MV-4-11 (cell line): Measurements from ENCODE around the gene PTCD1.
A peak's percentile ranks its signal among the peaks of the same experiment; 100 is the strongest.

Experiments used
- DNase-seq: peaks from one replicate; lab custom pipeline; 2025; lab: John Stamatoyannopoulos, UW

The PTCD1 gene

GRCh38 chr7:99407872-99408378 lies 30.7 kb downstream of the PTCD1 start:
- no peak for DNase-seq

- DNase-seq = no peak
Observed at GRCh38 chr7:99406557-99406956, 32.0 kb downstream of the PTCD1 start.

GRCh38 chr7:99404977-99405320 lies 33.6 kb downstream of the PTCD1 start:
- DNase-seq = no peak

GRCh38 chr7:99404235-99404976 lies 34.2 kb downstream of the PTCD1 start:
- DNase-seq = no peak

DNA sequence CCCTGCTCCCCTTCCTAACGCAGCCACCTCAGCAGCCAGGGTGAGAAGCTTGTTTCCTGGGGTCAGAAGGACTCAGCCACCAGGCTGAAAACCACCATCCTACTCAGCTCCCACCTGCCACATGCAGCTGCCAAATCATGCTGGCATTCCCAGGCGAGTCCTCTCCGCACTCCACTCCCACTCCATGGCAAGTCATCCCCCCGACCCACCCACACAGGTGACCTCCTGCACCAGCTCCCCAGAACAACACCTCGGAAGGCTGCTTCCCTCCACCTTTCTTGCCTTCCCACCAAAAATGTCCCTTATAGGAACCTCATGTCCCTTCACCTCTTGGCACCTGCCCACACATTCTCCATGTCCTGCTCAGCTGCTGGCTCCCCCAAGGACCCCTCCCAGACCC lies 34.8 kb downstream of the PTCD1 start:
- DNase-seq = no peak

- DNase-seq = no peak
Observed at GRCh38 chr7:99402854-99403253, 35.7 kb downstream of the PTCD1 start.

DNA sequence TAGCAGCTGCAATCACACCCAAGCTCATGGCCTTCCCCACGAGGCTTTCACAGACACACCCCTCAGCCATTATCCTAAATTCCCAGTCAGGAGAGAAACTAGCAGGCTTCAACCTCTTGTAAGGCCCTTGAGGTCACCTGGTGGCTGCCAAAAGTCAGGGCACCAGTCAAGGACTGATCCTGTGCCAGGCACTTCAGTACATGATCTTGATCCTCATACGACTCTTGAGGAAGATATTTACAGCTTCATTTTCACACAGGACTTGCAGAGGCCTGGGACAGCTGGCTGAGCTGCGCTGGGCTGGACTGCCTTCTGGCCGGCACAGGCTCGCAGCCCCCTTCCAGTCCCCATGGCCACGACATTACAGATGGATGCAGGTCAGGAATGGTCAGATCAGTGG lies 39.0 kb downstream of the PTCD1 start:
- no peak for DNase-seq

DNA sequence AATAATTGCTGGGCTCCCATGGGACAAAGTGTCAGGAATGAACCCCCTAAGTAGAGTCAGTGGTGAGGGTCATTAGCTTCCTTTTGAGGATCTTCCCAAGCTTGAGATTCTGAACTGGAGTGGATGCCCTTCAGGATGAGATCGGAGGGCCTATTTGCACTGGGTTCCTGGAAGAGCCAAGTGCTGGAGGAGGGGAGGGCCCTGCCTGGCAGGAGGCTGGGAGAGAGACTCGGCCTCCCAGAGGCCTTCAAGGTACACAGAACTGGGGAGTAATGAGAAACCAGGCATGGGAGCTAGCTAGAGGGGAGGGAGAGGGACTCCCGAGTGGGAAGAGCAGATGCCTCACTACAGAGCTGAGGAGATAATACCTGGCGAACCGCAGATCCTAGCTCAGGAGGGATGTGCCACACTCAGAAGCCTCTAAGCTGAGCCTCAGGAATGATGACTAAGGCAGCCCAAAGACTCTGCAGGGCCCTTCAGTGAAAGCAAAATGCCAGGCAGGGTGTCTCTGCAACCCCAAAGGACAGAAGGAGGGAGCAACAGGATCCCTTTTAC lies 39.6 kb downstream of the PTCD1 start:
- DNase-seq = no peak

DNA sequence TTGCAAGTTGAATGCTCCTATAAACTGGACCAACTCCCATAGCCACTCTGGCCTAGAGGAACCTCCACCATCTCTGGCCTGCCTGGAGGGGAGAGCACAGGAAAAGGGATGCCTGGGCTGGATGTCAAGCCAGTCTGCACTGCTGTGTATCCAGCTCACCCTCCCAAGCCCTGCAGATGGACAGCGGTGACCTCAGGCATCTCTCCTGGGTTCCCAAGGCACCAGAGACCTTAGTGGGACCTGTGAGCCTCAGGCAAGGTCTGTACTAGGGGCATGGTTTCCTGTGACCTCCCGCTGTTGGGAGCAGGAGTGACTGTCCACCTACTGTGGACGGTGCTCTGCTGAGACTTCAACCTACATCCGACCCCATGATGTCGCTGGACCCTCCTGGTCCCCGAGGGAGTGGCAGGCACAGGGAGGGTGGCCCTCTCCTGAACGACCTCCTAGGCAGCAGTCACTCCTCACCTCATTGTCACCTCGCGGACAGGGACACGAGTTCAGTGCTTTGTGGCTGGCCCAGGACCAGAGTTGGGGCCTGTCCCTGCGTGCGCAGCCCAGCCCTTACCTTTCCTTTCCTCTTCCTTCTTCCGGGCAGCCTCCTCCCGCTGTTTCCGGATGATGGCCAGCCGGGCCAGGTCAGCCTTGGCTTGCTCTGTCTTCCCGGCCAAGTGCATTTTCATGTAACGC lies 41.2 kb downstream of the PTCD1 start:
- no peak for DNase-seq

DNA sequence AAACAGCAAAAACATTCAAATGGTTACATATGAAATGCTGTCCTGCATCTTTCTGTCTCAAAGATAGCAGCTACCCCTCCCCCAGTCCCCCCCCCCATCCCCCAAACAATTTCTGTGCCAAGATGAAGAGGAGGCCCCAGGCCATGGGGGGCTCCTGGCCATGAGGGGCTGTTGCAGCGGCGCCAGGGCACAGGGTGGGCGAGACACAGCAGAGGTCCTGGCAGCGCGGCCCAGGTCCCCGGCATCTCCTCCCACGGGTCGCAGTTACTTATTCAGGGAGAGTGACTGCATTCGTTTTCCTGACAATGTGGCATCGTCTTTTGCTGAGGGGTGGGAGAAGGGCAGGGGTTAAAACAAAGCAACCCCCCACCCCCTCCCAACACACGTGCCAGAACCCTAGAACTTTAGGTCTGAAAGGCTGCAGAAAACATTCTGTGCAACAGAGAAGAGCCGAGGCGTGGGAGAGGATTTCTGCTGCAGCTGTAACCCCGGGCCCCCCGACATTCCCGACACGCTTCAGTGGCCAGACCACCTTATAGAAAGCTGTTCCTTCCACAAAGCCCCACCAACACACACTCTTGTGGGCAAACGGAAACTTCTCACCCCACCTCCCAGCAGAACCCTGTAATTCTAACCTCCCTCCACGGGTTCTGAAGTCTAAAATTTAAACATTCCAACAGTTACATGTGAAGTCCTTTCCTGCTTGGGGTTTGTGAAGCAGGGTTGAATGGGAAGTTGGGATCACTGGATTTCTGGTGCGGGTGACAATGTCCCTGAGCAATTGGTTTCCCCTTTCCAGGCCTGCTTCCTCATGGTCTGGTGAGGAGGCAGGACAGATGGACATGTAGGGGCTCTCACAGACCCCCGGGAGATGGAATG lies 41.9 kb downstream of the PTCD1 start:
- no peak for DNase-seq

DNA sequence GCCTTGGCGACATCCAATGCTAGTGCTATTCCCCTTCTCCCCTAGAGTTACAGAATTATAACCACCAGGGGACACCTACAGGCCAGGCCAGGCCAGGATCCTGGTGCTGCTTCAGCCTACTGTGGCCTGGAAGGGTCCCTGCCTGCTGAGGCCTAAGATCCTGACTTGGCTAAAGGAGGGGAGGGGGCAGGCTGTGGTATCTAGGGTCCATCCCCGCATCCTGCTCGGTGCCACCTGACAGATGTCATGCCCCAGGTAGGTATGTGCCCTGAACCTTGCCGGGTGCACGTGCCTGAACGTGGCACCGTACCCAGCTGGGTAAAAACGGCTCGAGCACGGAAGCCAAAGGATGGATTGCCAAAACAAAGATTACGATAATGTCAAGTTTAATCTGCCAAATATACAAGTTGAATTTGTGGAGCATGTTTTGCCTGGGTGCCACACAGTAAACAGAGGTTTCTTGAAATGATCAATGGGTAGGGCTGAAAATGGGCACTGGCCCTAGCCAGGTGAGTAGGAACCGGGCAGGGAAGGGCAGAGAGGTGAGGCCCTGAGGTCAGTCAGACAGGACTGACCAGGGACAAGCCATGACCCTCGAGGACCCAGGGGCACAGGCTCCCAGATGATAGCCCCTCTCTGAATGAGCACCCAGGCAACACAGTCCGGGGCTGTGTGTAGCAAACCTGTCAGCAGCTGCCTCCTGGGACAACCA lies 42.8 kb downstream of the PTCD1 start:
- no peak for DNase-seq

- DNase-seq = no peak
Observed at GRCh38 chr7:99394188-99394502, 44.5 kb downstream of the PTCD1 start.

- no peak for DNase-seq
Observed at GRCh38 chr7:99393355-99394187, 45.0 kb downstream of the PTCD1 start.

DNA sequence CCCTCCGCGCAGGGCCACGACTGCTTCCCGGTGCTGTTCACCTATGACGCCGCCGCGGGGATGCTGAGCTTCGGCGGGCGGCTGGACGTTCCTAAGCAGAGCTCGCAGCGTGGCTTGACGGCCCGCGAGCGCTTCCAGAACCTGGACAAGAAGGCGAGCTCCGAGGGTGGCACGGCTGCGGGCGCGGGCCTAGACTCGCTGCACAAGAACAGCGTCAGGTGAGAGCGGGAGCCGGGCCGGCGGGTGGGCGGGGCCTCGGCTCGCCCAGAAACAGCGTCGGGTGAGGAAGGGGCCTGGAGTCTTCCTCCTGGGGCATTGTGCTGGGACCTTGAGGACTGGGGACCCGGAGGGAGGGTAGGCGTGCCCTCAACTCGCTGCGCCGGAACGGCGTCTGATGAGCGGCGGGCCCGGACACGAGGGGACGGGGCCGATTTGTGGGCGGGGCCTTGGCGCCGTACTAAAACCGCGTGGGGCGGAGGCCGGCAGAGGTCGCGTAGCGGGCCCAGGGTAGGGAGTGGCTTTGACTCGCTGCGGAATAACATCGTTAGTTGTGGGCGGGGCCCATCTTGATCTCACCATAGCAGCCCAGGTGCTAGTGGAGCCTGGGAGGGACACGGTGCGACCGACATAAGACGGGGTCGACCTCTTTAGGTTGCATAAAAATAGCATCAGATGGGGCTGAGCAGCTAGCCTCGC lies 45.8 kb downstream of the PTCD1 start:
- DNase-seq = no peak

- DNase-seq = no peak
Observed at GRCh38 chr7:99392046-99392445, 46.6 kb downstream of the PTCD1 start.

DNA sequence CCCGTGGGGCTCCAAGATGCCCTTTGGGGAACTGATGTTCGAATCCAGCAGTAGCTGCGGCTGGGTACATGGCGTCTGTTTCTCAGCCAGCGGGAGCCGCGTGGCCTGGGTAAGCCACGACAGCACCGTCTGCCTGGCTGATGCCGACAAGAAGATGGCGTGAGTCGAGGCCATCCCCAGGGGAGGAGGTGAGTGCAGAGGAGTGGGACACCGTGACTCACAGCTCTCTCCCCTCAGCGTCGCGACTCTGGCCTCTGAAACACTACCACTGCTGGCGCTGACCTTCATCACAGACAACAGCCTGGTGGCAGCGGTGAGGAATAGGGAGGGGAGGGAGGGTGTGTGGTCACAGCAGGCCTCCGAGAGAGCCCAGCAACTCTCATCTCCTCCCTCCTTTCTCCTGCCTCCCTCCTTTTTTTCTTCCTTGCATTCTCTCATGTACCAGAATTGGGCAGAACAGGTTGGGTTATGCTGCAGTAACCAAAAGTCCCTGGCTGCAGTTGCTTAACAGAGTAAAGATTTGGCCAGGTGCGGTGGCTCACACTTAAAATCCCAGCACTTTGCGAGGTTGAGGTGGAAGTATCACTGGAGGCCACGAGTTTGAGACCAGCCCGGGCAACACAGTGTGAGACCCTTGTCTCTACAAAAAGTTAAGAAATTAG lies 47.5 kb downstream of the PTCD1 start:
- DNase-seq = peak; percentile 32

DNA sequence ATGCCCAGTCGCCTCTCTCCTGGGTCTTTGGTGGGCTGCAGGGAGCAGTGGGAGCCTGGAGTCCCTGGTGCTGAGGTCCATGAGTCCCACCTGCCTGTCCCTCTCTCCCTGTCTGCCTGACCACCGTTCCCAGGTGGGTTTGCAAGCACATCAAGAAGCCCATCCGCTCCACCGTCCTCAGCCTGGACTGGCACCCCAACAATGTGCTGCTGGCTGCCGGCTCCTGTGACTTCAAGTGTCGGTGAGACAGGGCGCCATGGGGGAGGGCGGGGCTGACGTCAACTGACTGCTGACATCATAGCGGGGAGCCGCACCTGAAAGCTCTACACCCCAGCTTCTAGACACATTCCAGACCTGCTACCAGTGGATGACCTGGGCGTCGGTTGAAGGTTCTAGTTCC lies 48.8 kb downstream of the PTCD1 start:
- DNase-seq = no peak

DNA sequence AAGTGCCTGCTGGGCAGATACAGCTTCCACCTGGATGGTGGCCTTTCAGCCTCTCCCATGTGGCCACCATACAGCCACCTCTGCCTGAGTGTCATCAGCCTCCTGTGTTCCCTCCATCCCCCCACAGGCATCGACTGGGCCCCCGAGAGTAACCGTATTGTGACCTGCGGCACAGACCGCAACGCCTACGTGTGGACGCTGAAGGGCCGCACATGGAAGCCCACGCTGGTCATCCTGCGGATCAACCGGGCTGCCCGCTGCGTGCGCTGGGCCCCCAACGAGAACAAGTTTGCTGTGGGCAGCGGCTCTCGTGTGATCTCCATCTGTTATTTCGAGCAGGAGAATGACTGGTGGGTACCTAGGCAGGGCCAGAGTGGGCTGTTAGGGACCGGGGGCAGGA lies 50.7 kb downstream of the PTCD1 start:
- no peak for DNase-seq

GRCh38 chr7:99387239-99387635 lies 51.4 kb downstream of the PTCD1 start:
- DNase-seq = peak; percentile 42
